HepG2 (cell line): ENCODE results near the gene APOA1. TPM values are rescaled to one million over a fixed set of nuclear protein-coding genes. Genes with fewer than 3 reads are reported as not detected.

Experiments
- ARNTL ChIP-seq: sonication (generic); formaldehyde crosslinking; IDR thresholded peaks from 2 replicates; pipeline ENCODE4 v1.4.0; 2020; ENCODE audit warnings: mild to moderate bottlenecking, missing genetic modification reagents
- CEBPB ChIP-seq: IDR thresholded peaks from 2 replicates; pipeline ENCODE4 v1.6.1; 2011; ENCODE audit warnings: low read depth, low read length, improper control_type of control experiment, borderline replicate concordance
- DRAP1 ChIP-seq: IDR thresholded peaks from 2 replicates; pipeline ENCODE4 v1.6.1; 2016; ENCODE audit warnings: missing genetic modification reagents, missing compliant biosample characterization
- ETV5 ChIP-seq: IDR thresholded peaks from 2 replicates; pipeline ENCODE4 v1.6.1; 2018; ENCODE audit warnings: missing biosample characterization, missing genetic modification reagents, inconsistent platforms, borderline replicate concordance
- GABPA ChIP-seq, 2 experiments: IDR thresholded peaks; 2 replicates each; pipeline ENCODE4 v1.6.1; 2011 to 2016; ENCODE audit warnings: low read depth in 2 of 2, low read length in 1 of 2, missing biosample characterization in 1 of 2, missing genetic modification characterization in 1 of 2
- HIVEP1 ChIP-seq: sonication (generic); formaldehyde crosslinking; IDR thresholded peaks from 2 replicates; pipeline ENCODE4 v1.4.0; 2020; ENCODE audit warnings: mild to moderate bottlenecking, missing genetic modification reagents
- HNF4A ChIP-seq: sonication (generic); formaldehyde crosslinking; IDR thresholded peaks from 2 replicates; pipeline ENCODE4 v1.4.0; 2020; ENCODE audit warnings: missing genetic modification reagents
- HOXA9 ChIP-seq: sonication (generic); formaldehyde crosslinking; IDR thresholded peaks from 2 replicates; pipeline ENCODE4 v1.8.1; 2022; ENCODE audit warnings: missing genetic modification reagents, mild to moderate bottlenecking, moderate library complexity, borderline replicate concordance
- ISL2 ChIP-seq: sonication (generic); formaldehyde crosslinking; IDR thresholded peaks from 2 replicates; pipeline ENCODE4 v1.5.0; 2020; ENCODE audit warnings: missing genetic modification reagents
- MEIS1 ChIP-seq: sonication (generic); formaldehyde crosslinking; IDR thresholded peaks from 2 replicates; pipeline ENCODE4 v1.9.0; 2021; ENCODE audit warnings: mild to moderate bottlenecking, missing genetic modification reagents, moderate library complexity, borderline replicate concordance
- PCBP2 ChIP-seq: fragments of 200-400 bp; formaldehyde crosslinking; optimal IDR thresholded peaks from 2 replicates; pipeline ENCODE3; 2018; ENCODE audit warnings: low read length, low read depth; ENCODE audit not compliant: poor library complexity, severe bottlenecking
- PPARG ChIP-seq: conservative IDR thresholded peaks from 2 replicates; pipeline ENCODE4 v1.6.1; 2016; ENCODE audit warnings: missing biosample characterization, missing genetic modification reagents
- PRMT3 ChIP-seq: sonication (generic); formaldehyde crosslinking; IDR thresholded peaks from 2 replicates; pipeline ENCODE4 v1.8.1; 2022; ENCODE audit warnings: low read depth, mild to moderate bottlenecking, moderate library complexity, missing genetic modification reagents, borderline replicate concordance
- SMAD3 ChIP-seq: sonication (generic); formaldehyde crosslinking; IDR thresholded peaks from 2 replicates; pipeline ENCODE4 v1.4.0; 2020; ENCODE audit warnings: missing genetic modification reagents
- TAF1 ChIP-seq: sonication (generic); formaldehyde crosslinking; IDR thresholded peaks from 2 replicates; pipeline ENCODE4 v1.4.0; 2020; ENCODE audit warnings: missing genetic modification reagents
- TARDBP ChIP-seq: sonication (generic); formaldehyde crosslinking; IDR thresholded peaks from 2 replicates; pipeline ENCODE4 v1.8.0; 2022; ENCODE audit warnings: mild to moderate bottlenecking, missing genetic modification reagents
- TBX2 ChIP-seq: sonication (generic); formaldehyde crosslinking; IDR thresholded peaks from 2 replicates; pipeline ENCODE4 v1.5.0; 2020; ENCODE audit warnings: missing genetic modification reagents, mild to moderate bottlenecking, borderline replicate concordance
- WIZ ChIP-seq: sonication (generic); formaldehyde crosslinking; IDR thresholded peaks from 2 replicates; pipeline ENCODE4 v1.5.1; 2020; ENCODE audit warnings: mild to moderate bottlenecking, missing genetic modification reagents
- XRCC5 ChIP-seq: fragments of 200-400 bp; formaldehyde crosslinking; optimal IDR thresholded peaks from 2 replicates; pipeline ENCODE3; 2017; ENCODE audit warnings: mild to moderate bottlenecking, low read length
- ZBTB21 ChIP-seq: sonication (generic); formaldehyde crosslinking; IDR thresholded peaks from 2 replicates; pipeline ENCODE4 v1.4.0; 2020; ENCODE audit warnings: missing genetic modification reagents
- ZBTB8A ChIP-seq: sonication (generic); formaldehyde crosslinking; IDR thresholded peaks from 2 replicates; pipeline ENCODE4 v1.4.0; 2020; ENCODE audit warnings: mild to moderate bottlenecking, low read depth, missing genetic modification reagents, borderline replicate concordance
- ZNF230 ChIP-seq: sonication (generic); formaldehyde crosslinking; IDR thresholded peaks from 2 replicates; pipeline ENCODE4 v1.4.0; 2020; ENCODE audit warnings: mild to moderate bottlenecking, missing genetic modification reagents
- ZNF264 ChIP-seq: sonication (generic); formaldehyde crosslinking; IDR thresholded peaks from 2 replicates; pipeline ENCODE4 v1.4.0; 2020; ENCODE audit warnings: missing genetic modification reagents
- ZNF3 ChIP-seq: IDR thresholded peaks from 2 replicates; pipeline ENCODE4 v1.7.0; 2017; ENCODE audit warnings: inconsistent platforms
- ZNF343 ChIP-seq: sonication (generic); formaldehyde crosslinking; IDR thresholded peaks from 2 replicates; pipeline ENCODE4 v1.4.0; 2020; ENCODE audit warnings: mild to moderate bottlenecking, missing genetic modification reagents
- ZNF383 ChIP-seq: sonication (generic); formaldehyde crosslinking; IDR thresholded peaks from 2 replicates; pipeline ENCODE4 v1.4.0; 2020; ENCODE audit warnings: missing genetic modification reagents, mild to moderate bottlenecking, borderline replicate concordance
- ZNF629 ChIP-seq: sonication (generic); formaldehyde crosslinking; conservative IDR thresholded peaks from 2 replicates; pipeline ENCODE4 v1.5.0; 2020; ENCODE audit warnings: missing genetic modification reagents
- ZNF839 ChIP-seq: sonication (generic); formaldehyde crosslinking; IDR thresholded peaks from 2 replicates; pipeline ENCODE4 v1.4.0; 2020; ENCODE audit warnings: missing genetic modification reagents, mild to moderate bottlenecking, borderline replicate concordance
- polyA plus RNA-seq, 8 experiments: library from polyadenylated mRNA; depleted of rRNA in 3 of 8; stranded (reverse) in 7 of 8; unstranded in 1 of 8; fragments of >200 nt; fragmentation: Illumina TruSeq in 4 of 8; extraction: Trizol in 4 of 8; gene quantifications; 2 replicates each; pipeline versions ENCODE4 v1.2.1 to v1.2.3, GENCODE V29; 2011 to 2016; ENCODE audit warnings: low read depth in 4 of 8, missing spikeins in 1 of 8, mixed read lengths in 1 of 8; ENCODE audit not compliant: insufficient read depth in 1 of 8
- total RNA-seq, 5 experiments: library from RNA; depleted of rRNA; stranded (reverse); fragments of >200 nt; fragmentation: Illumina TruSeq; extraction: Trizol; gene quantifications; 2 replicates each; pipeline ENCODE4 v1.2.3, GENCODE V29; 2016; ENCODE audit warnings: low read depth in 1 of 5
- TF ChIP-seq, protein P1 (sequence below): sonication (generic); formaldehyde crosslinking; IDR thresholded peaks from 2 replicates; pipeline ENCODE4 v1.4.0; 2020; ENCODE audit warnings: mild to moderate bottlenecking, missing genetic modification reagents
- TF ChIP-seq, protein P2 (sequence below): sonication (generic); formaldehyde crosslinking; IDR thresholded peaks from 2 replicates; pipeline ENCODE4 v1.8.0; 2022; ENCODE audit warnings: missing genetic modification reagents, mild to moderate bottlenecking, inconsistent platforms, borderline replicate concordance

Gene APOA1
- total and polyA plus RNA-seq, 2 of the 13 experiments (the other 11 are each of a cell fraction or from before 2014, with no cell fraction given): 1,973 to 5,485 TPM

- TF ChIP-seq ZNF264 (peak; percentile 62), ZNF3 (CRISPR knock-in tag) (no peak), MEIS1 (CRISPR knock-in tag) (peak; percentile 29; the same call in 1 of the 2 replicates), PCBP2 (no peak), ZNF629 (CRISPR knock-in tag) (peak; percentile 52), TARDBP (peak; percentile 91), PPARG (CRISPR knock-in tag) (peak; percentile 92), ZBTB21 (CRISPR knock-in tag) (0 out of 2 replicates have a peak, but pooled peaks have one; percentile 32), HNF4A (peak; percentile 100), ETV5 (CRISPR knock-in tag) (peak; percentile 58; the same call in 1 of the 2 replicates), TAF1 (no peak; the same call in 1 of the 2 replicates), ARNTL (peak; percentile 79), XRCC5 (peak; percentile 26), WIZ (CRISPR knock-in tag) (no peak), CEBPB (peak; percentile 97), ISL2 (CRISPR knock-in tag) (peak; percentile 98), ZNF839 (CRISPR knock-in tag) (no peak), ZNF343 (CRISPR knock-in tag) (peak; percentile 82; the same call in 1 of the 2 replicates), ZNF230 (CRISPR knock-in tag) (peak; percentile 84), HOXA9 (CRISPR knock-in tag) (no peak), SMAD3 (CRISPR knock-in tag) (peak; percentile 66; the same call in 1 of the 2 replicates), PRMT3 (no peak), ZNF383 (CRISPR knock-in tag) (no peak), ZBTB8A (CRISPR knock-in tag) (0 out of 2 replicates have a peak, but pooled peaks have one; percentile 27), DRAP1 (CRISPR knock-in tag) (peak; percentile 35; the same call in 1 of the 2 replicates), TBX2 (CRISPR knock-in tag) (peak; percentile 89), GABPA (IDR thresholded peaks at IDR 0.05; ENCODE audit: low read depth, low read length) (no peak), GABPA (CRISPR knock-in tag; IDR thresholded peaks at IDR 0.05; ENCODE audit: low read depth) (peak; percentile 59; the same call in 1 of the 2 replicates), HIVEP1 (CRISPR knock-in tag) (no peak; the same call in 1 of the 2 replicates)
- TF ChIP-seq, protein P1, sequence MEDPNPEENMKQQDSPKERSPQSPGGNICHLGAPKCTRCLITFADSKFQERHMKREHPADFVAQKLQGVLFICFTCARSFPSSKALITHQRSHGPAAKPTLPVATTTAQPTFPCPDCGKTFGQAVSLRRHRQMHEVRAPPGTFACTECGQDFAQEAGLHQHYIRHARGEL (CRISPR knock-in tag): no peak
- TF ChIP-seq, protein P2, sequence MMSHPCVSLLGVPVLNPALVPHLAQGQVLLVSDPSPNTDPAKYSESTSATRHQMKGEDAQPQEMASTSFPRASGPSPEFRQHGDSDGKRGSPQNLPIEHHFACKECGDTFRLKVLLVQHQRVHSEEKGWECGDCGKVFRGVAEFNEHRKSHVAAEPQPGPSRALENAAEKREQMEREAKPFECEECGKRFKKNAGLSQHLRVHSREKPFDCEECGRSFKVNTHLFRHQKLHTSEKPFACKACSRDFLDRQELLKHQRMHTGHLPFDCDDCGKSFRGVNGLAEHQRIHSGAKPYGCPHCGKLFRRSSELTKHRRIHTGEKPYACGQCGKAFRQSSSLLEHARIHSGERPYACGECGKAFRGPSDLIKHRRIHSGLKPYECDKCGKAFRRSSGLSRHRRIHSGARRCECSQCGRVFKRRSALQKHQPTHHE: no peak
These were observed 28.9 kb downstream of the APOA1 start (continued) for GRCh38 chr11:116808262-116809175.
